Measurements from ENCODE around the gene TJP3. TPM values are rescaled to one million over a fixed set of nuclear protein-coding genes. Genes with fewer than 3 reads are reported as not detected.

The TJP3 gene
- total RNA-seq, 1 donor from 2014 or later = 14.7 TPM

DNA sequence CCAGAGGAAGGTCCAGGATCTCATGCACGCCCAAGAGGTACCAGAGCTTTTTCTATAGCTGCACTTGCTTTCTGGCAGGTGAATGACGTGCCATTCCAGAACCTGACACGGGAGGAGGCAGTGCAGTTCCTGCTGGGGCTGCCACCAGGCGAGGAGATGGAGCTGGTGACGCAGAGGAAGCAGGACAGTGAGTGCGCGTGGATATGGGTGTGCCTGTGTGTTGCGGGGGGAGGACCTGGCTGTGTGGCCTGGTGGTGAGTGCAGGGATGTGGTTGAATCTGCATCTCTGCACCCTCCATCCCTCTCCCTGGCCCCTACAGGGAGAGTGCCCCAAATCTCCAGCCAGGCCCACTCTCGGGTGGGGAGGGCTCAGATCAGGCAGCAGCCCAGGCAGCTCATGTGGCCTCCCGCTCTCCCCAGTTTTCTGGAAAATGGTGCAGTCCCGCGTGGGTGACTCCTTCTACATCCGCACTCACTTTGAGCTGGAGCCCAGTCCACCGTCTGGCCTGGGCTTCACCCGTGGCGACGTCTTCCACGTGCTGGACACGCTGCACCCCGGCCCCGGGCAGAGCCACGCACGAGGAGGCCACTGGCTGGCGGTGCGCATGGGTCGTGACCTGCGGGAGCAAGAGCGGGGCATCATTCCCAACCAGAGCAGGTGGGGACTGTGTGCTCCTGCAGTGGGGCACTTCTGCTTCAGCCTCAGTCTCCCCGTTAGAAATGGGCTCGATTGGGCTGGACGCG lies 30.5 kb downstream of the TJP3 start:
- Histone ChIP-seq H3K79me2 (ENCODE audit: low read depth) (no peaks in the 10 kb centered on the region), H4K20me1 (ENCODE audit: low read depth) (no peaks in the 10 kb centered on the region), H3K27ac (no peak overlapping the region), H3F3A (ENCODE audit: low read depth) (no peaks in the 10 kb centered on the region), H3K36me3 (no peaks in the 10 kb centered on the region), H3K27me3 (no peaks in the 10 kb centered on the region), H3K4me3 (no peak overlapping the region), H3K9ac (no peak overlapping the region), H2AFZ (replicated peaks) (no peak overlapping the region), H3K9me3 (ENCODE audit: low read depth) (no peaks in the 10 kb centered on the region), H3K4me2 (no peak overlapping the region), H3K4me1 (no peaks in the 10 kb centered on the region)
- no peak overlapping the region for H3K4me3 Mint-ChIP-seq
- H3K4me1 Mint-ChIP-seq = no peaks in the 10 kb centered on the region
- H3K27me3 Mint-ChIP-seq (ENCODE audit: insufficient read depth, low read depth) = peaks cover 4% of the 10 kb centered on the region
- H3K9me3 Mint-ChIP-seq = no peaks in the 10 kb centered on the region
- no peak overlapping the region for H3K27ac Mint-ChIP-seq
- no peaks in the 10 kb centered on the region for H3K36me3 Mint-ChIP-seq
- no peak for DNase-seq (ENCODE audit: low spot score)
- TF ChIP-seq EZH2phosphoT487 (IDR thresholded peaks at IDR 0.05) (no peak), EZH2 (IDR thresholded peaks at IDR 0.05) (no peak)
- TF ChIP-seq, protein P1, sequence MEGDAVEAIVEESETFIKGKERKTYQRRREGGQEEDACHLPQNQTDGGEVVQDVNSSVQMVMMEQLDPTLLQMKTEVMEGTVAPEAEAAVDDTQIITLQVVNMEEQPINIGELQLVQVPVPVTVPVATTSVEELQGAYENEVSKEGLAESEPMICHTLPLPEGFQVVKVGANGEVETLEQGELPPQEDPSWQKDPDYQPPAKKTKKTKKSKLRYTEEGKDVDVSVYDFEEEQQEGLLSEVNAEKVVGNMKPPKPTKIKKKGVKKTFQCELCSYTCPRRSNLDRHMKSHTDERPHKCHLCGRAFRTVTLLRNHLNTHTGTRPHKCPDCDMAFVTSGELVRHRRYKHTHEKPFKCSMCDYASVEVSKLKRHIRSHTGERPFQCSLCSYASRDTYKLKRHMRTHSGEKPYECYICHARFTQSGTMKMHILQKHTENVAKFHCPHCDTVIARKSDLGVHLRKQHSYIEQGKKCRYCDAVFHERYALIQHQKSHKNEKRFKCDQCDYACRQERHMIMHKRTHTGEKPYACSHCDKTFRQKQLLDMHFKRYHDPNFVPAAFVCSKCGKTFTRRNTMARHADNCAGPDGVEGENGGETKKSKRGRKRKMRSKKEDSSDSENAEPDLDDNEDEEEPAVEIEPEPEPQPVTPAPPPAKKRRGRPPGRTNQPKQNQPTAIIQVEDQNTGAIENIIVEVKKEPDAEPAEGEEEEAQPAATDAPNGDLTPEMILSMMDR (IDR thresholded peaks at IDR 0.05) = no peak

DNA sequence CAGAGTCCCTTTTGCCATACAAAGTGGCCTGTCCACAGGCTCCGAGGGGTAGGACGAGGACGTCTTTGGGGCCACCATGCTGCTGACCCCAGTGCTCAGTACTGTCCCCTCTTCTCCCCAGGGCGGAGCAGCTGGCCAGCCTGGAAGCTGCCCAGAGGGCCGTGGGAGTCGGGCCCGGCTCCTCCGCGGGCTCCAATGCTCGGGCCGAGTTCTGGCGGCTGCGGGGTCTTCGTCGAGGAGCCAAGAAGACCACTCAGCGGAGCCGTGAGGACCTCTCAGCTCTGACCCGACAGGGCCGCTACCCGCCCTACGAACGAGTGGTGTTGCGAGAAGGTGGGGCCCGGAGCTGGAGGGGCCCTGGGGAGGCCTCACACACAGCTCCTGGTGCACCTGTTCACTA lies 32.2 kb downstream of the TJP3 start:
- DNase-seq (ENCODE audit: low spot score) = no peak
- Histone ChIP-seq H2AFZ (replicated peaks) (no peak overlapping the region), H3F3A (ENCODE audit: low read depth) (no peaks in the 10 kb centered on the region), H3K9ac (no peak overlapping the region), H3K9me3 (ENCODE audit: low read depth) (no peaks in the 10 kb centered on the region), H3K36me3 (no peaks in the 10 kb centered on the region), H3K4me2 (no peak overlapping the region), H3K27me3 (no peaks in the 10 kb centered on the region), H3K27ac (no peak overlapping the region), H3K79me2 (ENCODE audit: low read depth) (no peaks in the 10 kb centered on the region), H4K20me1 (ENCODE audit: low read depth) (no peaks in the 10 kb centered on the region), H3K4me1 (no peaks in the 10 kb centered on the region), H3K4me3 (no peak overlapping the region)
- Mint-ChIP-seq H3K36me3 (no peaks in the 10 kb centered on the region), H3K4me1 (no peaks in the 10 kb centered on the region), H3K4me3 (no peak overlapping the region), H3K9me3 (no peaks in the 10 kb centered on the region), H3K27me3 (ENCODE audit: insufficient read depth, low read depth) (peaks cover 4% of the 10 kb centered on the region), H3K27ac (no peak overlapping the region)
- TF ChIP-seq, protein P1 (IDR thresholded peaks at IDR 0.05) = no peak
- TF ChIP-seq EZH2 (IDR thresholded peaks at IDR 0.05) (no peak), EZH2phosphoT487 (IDR thresholded peaks at IDR 0.05) (no peak)

DNA sequence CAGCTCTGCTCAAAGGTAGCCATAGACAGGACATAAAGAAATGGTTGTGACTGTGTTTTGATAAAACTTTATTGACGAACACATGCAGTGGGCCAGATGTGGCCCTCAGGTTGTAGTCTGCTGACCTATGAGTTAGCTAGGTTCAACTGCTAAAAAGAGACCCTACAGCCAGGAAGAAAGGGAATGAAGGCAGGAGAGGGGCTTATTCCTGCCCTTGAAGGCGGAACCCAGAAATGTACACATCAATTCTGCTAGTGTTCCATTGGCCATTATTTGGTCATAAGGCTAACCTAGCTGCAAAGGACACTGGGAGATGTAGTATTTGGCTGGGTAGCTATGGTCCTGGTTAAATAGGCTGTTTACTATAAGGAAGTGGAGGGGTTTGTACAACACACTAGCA lies 35.3 kb downstream of the TJP3 start:
- no peak overlapping the region for H3K4me3 ChIP-seq
- H3K4me1 ChIP-seq = no peaks in the 10 kb centered on the region
- H3K27me3 Mint-ChIP-seq (ENCODE audit: insufficient read depth, low read depth) = peaks cover 2% of the 10 kb centered on the region
- no peaks in the 10 kb centered on the region for H3K36me3 Mint-ChIP-seq
- no peaks in the 10 kb centered on the region for H3K4me1 Mint-ChIP-seq
- no peaks in the 10 kb centered on the region for H3K36me3 ChIP-seq
- H3K79me2 ChIP-seq (ENCODE audit: low read depth) = no peaks in the 10 kb centered on the region
- no peaks in the 10 kb centered on the region for H3F3A ChIP-seq (ENCODE audit: low read depth)
- no peak overlapping the region for H3K9ac ChIP-seq
- H3K27ac ChIP-seq = no peak overlapping the region
- no peaks in the 10 kb centered on the region for H3K27me3 ChIP-seq
- TF ChIP-seq EZH2 (IDR thresholded peaks at IDR 0.05) (no peak), EZH2phosphoT487 (IDR thresholded peaks at IDR 0.05) (no peak)
- TF ChIP-seq, protein P1 (IDR thresholded peaks at IDR 0.05) = no peak
- DNase-seq (ENCODE audit: low spot score) = no peak
- no peak overlapping the region for H3K4me2 ChIP-seq
- H3K9me3 ChIP-seq (ENCODE audit: low read depth) = no peaks in the 10 kb centered on the region
- no peak overlapping the region for H2AFZ ChIP-seq (replicated peaks)
- H3K4me3 Mint-ChIP-seq = peak overlapping the region; percentile 59
- H3K9me3 Mint-ChIP-seq = no peaks in the 10 kb centered on the region
- H3K27ac Mint-ChIP-seq = peak overlapping the region; percentile 53
- H4K20me1 ChIP-seq (ENCODE audit: low read depth) = no peaks in the 10 kb centered on the region

Measured in neural progenitor cell (in vitro differentiated cells).